ENCODE data around the gene ZFYVE9. TPM values are rescaled to one million over a fixed set of nuclear protein-coding genes. Genes with fewer than 3 reads are reported as not detected.
"Not testable (repeated sequence)": the region's sequence is repeated elsewhere in the genome, so short reads cannot be mapped to it uniquely, and the experiment has no call there.

The ZFYVE9 gene
- total and polyA plus RNA-seq, 5 donors from 2014 or later, result 0.26 to 1.6 (median 0.84) TPM

DNA sequence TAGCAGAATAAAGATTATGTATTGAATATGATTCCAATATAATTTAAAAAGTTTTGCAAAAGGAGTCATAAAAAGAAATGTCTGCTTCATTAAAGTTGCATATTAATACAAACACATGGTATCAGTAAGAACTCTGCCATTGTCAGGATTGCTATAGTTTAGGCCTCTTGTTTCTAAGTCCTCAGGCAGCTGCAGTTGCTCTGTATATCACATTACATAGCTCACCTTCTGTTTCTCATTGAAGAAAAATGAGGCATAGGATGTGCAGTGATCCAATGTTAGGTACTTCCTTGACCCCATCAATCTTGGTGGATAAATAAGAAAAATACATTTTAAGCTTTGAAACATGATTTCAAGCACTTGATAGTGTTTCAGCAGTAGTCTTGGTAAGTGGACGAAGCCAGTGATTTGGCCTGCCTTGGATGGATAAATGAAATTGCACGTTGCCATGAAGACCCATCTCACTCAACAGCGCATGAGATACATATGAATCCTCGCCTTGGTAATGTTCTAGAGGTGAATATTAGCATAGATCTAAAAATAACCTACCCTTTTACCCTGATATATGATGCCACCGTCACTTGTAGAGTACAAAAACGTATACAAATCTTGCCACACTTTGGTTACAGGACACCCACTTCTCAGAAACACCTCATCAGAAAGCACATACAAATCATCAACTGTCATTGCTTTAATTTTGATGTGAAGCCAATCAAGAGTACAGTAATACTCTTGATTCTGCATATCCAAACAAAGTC is 25.3 kb downstream of the ZFYVE9 start:
- H3K9me3 Mint-ChIP-seq, result peaks cover 0 to 7% (median 0%) of the 10 kb centered on the region in 7 donors
- Histone ChIP-seq H3K27ac (ENCODE audit: insufficient read depth, low read length, poor library complexity, severe bottlenecking) (no peak overlapping the region), H3K4me1 (ENCODE audit: control insufficient read depth, insufficient read depth, low read length, poor library complexity, severe bottlenecking) (no peaks in the 10 kb centered on the region), H3K4me3 (ENCODE audit: low read depth, low read length) (no peak overlapping the region), H3K9me3 (ENCODE audit: control insufficient read depth in 2 of 2, low read length in 2 of 2) (peaks cover 0 to 4% of the 10 kb centered on the region in 2 experiments), H3K36me3 (ENCODE audit: control insufficient read depth, insufficient read depth, low read length) (no peaks in the 10 kb centered on the region), H3K27me3 (ENCODE audit: control insufficient read depth, insufficient read depth, low read length) (peaks cover 2% of the 10 kb centered on the region)
- H3K27ac Mint-ChIP-seq, result no peak overlapping the region
- DNase-seq (no peak), ATAC-seq (ENCODE audit: low read depth in 2 of 2) (no peak)
- H3K4me1 Mint-ChIP-seq, result peaks cover 0 to 4% (median under 1%) of the 10 kb centered on the region in 4 donors
- no peak overlapping the region for H3K4me3 Mint-ChIP-seq
- peaks cover 6% of the 10 kb centered on the region for H3K27me3 Mint-ChIP-seq
- H3K36me3 Mint-ChIP-seq, result peaks cover 3% of the 10 kb centered on the region

DNA sequence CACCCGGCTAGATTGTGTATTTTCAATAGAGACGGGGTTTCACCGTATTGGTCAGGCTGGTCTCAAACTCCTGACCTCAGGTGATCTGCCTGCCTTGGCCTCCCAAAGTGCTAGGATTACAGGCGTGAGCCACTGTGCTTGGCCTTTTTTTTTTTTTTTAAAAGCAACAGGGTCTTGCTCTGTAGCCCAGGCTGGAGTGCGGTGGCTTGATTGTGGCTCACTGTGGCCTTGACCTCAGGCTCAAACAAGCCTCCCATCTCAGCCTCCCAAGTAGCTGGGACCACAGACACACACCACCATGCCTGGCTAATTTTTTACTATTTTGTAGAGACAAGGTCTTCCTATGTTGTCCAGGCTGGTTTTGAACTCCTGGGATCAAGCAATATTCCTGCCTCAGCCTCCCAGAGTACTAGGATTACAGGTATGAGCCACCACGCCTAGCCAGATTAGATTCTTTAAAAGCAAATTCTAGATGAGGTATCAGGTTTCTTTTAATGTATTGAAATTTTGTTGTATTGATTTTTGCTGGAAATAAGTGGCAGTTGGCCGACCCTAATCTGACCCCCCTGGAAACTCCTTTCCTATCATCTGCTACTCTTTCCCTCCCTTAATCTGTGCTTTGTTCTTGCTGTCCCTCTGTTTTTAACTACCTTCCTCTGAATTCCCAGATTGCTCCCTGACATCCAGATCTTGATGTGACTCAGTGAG is 26.6 kb downstream of the ZFYVE9 start:
- H3K4me3 ChIP-seq (ENCODE audit: low read depth, low read length), result no peak overlapping the region
- peaks cover 0 to 4% of the 10 kb centered on the region in 2 experiments for H3K9me3 ChIP-seq (ENCODE audit: control insufficient read depth in 2 of 2, low read length in 2 of 2)
- Mint-ChIP-seq H3K9me3 (peaks cover 0 to 7% (median 0%) of the 10 kb centered on the region in 7 donors), H3K36me3 (no peaks in the 10 kb centered on the region), H3K27ac (no peak overlapping the region), H3K27me3 (peaks cover 9% of the 10 kb centered on the region), H3K4me1 (peaks cover 0 to 4% (median under 1%) of the 10 kb centered on the region in 4 donors), H3K4me3 (no peak overlapping the region)
- H3K36me3 ChIP-seq (ENCODE audit: control insufficient read depth, insufficient read depth, low read length), result no peaks in the 10 kb centered on the region
- H3K27me3 ChIP-seq (ENCODE audit: control insufficient read depth, insufficient read depth, low read length), result peaks cover 2% of the 10 kb centered on the region
- no peaks in the 10 kb centered on the region for H3K4me1 ChIP-seq (ENCODE audit: control insufficient read depth, insufficient read depth, low read length, poor library complexity, severe bottlenecking)
- H3K27ac ChIP-seq (ENCODE audit: insufficient read depth, low read length, poor library complexity, severe bottlenecking), result no peak overlapping the region
- ATAC-seq (ENCODE audit: low read depth in 2 of 2) (no peak), DNase-seq (no peak)

DNA sequence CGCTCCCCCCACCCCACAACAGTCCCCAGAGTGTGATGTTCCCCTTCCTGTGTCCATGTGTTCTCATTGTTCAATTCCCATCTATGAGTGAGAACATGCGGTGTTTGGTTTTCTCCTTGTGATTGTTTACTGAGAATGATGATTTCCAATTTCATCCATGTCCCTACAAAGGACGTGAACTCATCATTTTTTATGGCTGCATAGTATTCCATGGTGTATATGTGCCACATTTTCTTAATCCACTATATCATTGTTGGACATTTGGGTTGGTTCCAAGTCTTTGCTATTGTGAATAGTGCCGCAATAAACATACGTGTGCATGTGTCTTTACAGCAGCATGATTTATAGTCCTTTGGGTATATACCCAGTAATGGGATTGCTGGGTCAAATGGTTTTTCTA is 29.3 kb downstream of the ZFYVE9 start:
- H3K27me3 ChIP-seq (ENCODE audit: control insufficient read depth, insufficient read depth, low read length); H3K4me3 Mint-ChIP-seq; H3K9me3 Mint-ChIP-seq; H3K36me3 Mint-ChIP-seq; H3K4me1 Mint-ChIP-seq; H3K27ac Mint-ChIP-seq; H3K36me3 ChIP-seq (ENCODE audit: control insufficient read depth, insufficient read depth, low read length); H3K9me3 ChIP-seq (ENCODE audit: control insufficient read depth in 2 of 2, low read length in 2 of 2); H3K27me3 Mint-ChIP-seq; DNase-seq; H3K4me1 ChIP-seq (ENCODE audit: control insufficient read depth, insufficient read depth, low read length, poor library complexity, severe bottlenecking); ATAC-seq (ENCODE audit: low read depth in 2 of 2); H3K4me3 ChIP-seq (ENCODE audit: low read depth, low read length); H3K27ac ChIP-seq (ENCODE audit: insufficient read depth, low read length, poor library complexity, severe bottlenecking): not testable (repeated sequence)

DNA sequence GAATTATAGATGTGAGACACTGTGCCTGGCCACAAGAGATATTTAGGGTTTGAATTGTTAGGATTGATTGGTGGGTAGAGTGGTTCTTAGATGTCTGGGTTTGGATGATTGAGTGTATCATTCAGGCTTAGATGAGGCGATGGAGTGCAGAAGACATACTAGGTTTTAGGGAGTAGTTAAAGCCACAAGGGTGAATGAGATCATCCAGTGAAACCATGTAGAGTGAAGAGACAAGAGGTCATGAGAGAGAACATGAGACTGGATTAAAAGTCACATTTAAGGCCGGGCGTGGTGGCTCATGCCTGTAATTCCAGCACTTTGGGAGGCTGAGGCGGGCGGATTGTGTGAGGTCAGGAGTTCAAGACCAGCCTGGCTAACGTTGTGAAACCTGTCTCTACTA is 37.2 kb downstream of the ZFYVE9 start:
- peaks cover 12% of the 10 kb centered on the region for H3K27me3 Mint-ChIP-seq
- H3K4me1 ChIP-seq (ENCODE audit: control insufficient read depth, insufficient read depth, low read length, poor library complexity, severe bottlenecking), result no peaks in the 10 kb centered on the region
- H3K36me3 ChIP-seq (ENCODE audit: control insufficient read depth, insufficient read depth, low read length), result no peaks in the 10 kb centered on the region
- peaks cover 0 to 17% (median 0%) of the 10 kb centered on the region in 7 donors for H3K9me3 Mint-ChIP-seq
- H3K36me3 Mint-ChIP-seq, result no peaks in the 10 kb centered on the region
- H3K9me3 ChIP-seq (ENCODE audit: control insufficient read depth in 2 of 2, low read length in 2 of 2), result no peaks in the 10 kb centered on the region
- H3K4me3 Mint-ChIP-seq, result no peak overlapping the region
- ATAC-seq (ENCODE audit: low read depth in 2 of 2), result no peak
- H3K4me3 ChIP-seq (ENCODE audit: low read depth, low read length), result no peak overlapping the region
- no peaks in the 10 kb centered on the region for H3K27me3 ChIP-seq (ENCODE audit: control insufficient read depth, insufficient read depth, low read length)
- no peak overlapping the region for H3K27ac Mint-ChIP-seq
- H3K27ac ChIP-seq (ENCODE audit: insufficient read depth, low read length, poor library complexity, severe bottlenecking), result no peak overlapping the region
- H3K4me1 Mint-ChIP-seq, result peaks cover 0 to 6% (median 0%) of the 10 kb centered on the region in 4 donors
- no peak for DNase-seq

DNA sequence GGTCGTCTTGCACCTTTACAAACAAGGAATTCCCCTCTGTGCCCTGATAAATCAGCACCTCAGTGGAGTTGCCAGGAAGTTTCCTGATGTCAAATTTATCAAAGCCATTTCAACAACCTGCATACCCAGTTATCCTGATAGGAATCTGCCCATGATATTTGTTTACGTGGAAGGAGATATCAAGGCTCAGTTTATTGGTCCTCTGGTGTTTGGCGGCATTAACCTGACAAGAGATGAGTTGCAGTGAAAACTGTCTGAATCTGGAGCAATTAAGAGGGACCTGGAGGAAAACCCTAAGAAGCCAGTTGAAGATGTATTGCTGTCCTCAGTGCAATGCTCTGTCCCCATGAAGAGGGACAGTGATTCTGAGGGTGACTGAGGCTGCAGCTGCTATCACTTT is 38.3 kb downstream of the ZFYVE9 start:
- DNase-seq (no peak), ATAC-seq (ENCODE audit: low read depth in 2 of 2) (no peak)
- Histone ChIP-seq H3K4me1 (ENCODE audit: control insufficient read depth, insufficient read depth, low read length, poor library complexity, severe bottlenecking) (no peaks in the 10 kb centered on the region), H3K36me3 (ENCODE audit: control insufficient read depth, insufficient read depth, low read length) (no peaks in the 10 kb centered on the region), H3K27me3 (ENCODE audit: control insufficient read depth, insufficient read depth, low read length) (no peaks in the 10 kb centered on the region), H3K4me3 (ENCODE audit: low read depth, low read length) (no peak overlapping the region), H3K27ac (ENCODE audit: insufficient read depth, low read length, poor library complexity, severe bottlenecking) (no peak overlapping the region), H3K9me3 (ENCODE audit: control insufficient read depth in 2 of 2, low read length in 2 of 2) (no peaks in the 10 kb centered on the region)
- Mint-ChIP-seq H3K27me3 (peaks cover 12% of the 10 kb centered on the region), H3K4me1 (peaks cover 0 to 6% (median 0%) of the 10 kb centered on the region in 4 donors), H3K36me3 (no peaks in the 10 kb centered on the region), H3K4me3 (no peak overlapping the region), H3K9me3 (peaks cover 0 to 17% (median 0%) of the 10 kb centered on the region in 7 donors), H3K27ac (no peak overlapping the region)

DNA sequence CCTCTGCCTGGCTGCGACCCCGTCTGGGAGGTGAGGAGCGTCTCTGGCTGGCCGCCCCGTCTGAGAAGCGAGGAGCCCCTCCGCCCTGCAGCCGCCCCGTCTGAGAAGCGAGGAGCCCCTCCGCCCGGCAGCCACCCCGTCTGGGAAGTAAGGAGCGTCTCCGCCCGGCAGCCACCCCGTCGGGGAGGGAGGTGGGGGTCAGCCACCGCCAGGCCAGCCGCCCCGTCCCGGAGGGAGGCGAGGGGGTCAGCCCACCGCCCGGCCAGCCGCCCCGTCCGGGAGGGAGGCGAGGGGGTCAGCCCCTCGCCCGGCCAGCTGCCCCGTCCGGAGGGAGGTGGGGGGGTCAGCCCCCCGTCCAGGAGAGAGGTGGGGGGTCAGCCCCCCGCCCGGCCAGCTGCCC is 39.9 kb downstream of the ZFYVE9 start:
- H3K4me3 Mint-ChIP-seq; H3K9me3 ChIP-seq (ENCODE audit: control insufficient read depth in 2 of 2, low read length in 2 of 2); H3K4me3 ChIP-seq (ENCODE audit: low read depth, low read length); H3K4me1 Mint-ChIP-seq; ATAC-seq (ENCODE audit: low read depth in 2 of 2); H3K4me1 ChIP-seq (ENCODE audit: control insufficient read depth, insufficient read depth, low read length, poor library complexity, severe bottlenecking); H3K36me3 Mint-ChIP-seq; H3K27ac ChIP-seq (ENCODE audit: insufficient read depth, low read length, poor library complexity, severe bottlenecking); DNase-seq; H3K27me3 ChIP-seq (ENCODE audit: control insufficient read depth, insufficient read depth, low read length); H3K27ac Mint-ChIP-seq; H3K36me3 ChIP-seq (ENCODE audit: control insufficient read depth, insufficient read depth, low read length): not testable (repeated sequence)
- Mint-ChIP-seq H3K27me3 (peaks cover 12% of the 10 kb centered on the region), H3K9me3 (peaks cover 0 to 11% (median 0%) of the 10 kb centered on the region in 7 donors)

DNA sequence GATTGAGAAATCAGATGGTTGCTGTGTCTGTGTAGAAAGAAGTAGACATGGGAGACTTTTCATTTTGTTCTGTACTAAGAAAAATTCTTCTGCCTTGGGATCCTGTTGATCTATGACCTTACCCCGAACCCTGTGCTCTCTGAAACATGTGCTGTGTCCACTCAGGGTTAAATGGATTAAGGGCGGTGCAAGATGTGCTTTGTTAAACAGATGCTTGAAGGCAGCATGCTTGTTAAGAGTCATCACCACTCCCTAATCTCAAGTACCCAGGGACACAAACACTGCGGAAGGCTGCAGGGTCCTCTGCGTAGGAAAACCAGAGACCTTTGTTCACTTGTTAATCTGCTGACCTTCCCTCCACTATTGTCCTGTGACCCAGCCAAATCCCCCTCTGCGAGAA is 40.4 kb downstream of the ZFYVE9 start:
- DNase-seq; H3K9me3 Mint-ChIP-seq; H3K27me3 ChIP-seq (ENCODE audit: control insufficient read depth, insufficient read depth, low read length); H3K4me1 ChIP-seq (ENCODE audit: control insufficient read depth, insufficient read depth, low read length, poor library complexity, severe bottlenecking); H3K9me3 ChIP-seq (ENCODE audit: control insufficient read depth in 2 of 2, low read length in 2 of 2); H3K27ac ChIP-seq (ENCODE audit: insufficient read depth, low read length, poor library complexity, severe bottlenecking); ATAC-seq (ENCODE audit: low read depth in 2 of 2); H3K36me3 ChIP-seq (ENCODE audit: control insufficient read depth, insufficient read depth, low read length); H3K4me1 Mint-ChIP-seq; H3K27ac Mint-ChIP-seq; H3K4me3 Mint-ChIP-seq; H3K36me3 Mint-ChIP-seq; H3K4me3 ChIP-seq (ENCODE audit: low read depth, low read length): not testable (repeated sequence)
- H3K27me3 Mint-ChIP-seq, result peaks cover 12% of the 10 kb centered on the region
